A549 (cell line): ENCODE measurements around the gene MINAR2. TPM values are rescaled to one million over a fixed set of nuclear protein-coding genes. Genes with fewer than 3 reads are reported as not detected.

Source experiments
- ATAC-seq, 2 experiments: fragments of 200-7000 bp in 1 of 2; fragments of >200 bp in 1 of 2; cut with Nextera tagmentation in 1 of 2; cut with Tn5 transposase in 1 of 2; 3 replicates each; pipeline versions ENCODE4 v1.8.0 to v1.9.1; 2018 to 2020; ENCODE audit warnings: mild to moderate bottlenecking in 1 of 2, moderate library complexity in 1 of 2
- CTCF ChIA-PET: fragments of 300-600 bp; sonication (Branson Sonifier 250); formaldehyde crosslinking; extraction: SDS; loops from one replicate; lab custom pipeline; 2021; ENCODE audit warnings: antibody characterized with exemption, inconsistent platforms; lab: Yijun Ruan, JAX
- POLR2A ChIA-PET: fragments of 350-600 bp; formaldehyde crosslinking; extraction: SDS; loops from one replicate; lab custom pipeline; 2021; ENCODE audit warnings: antibody characterized with exemption, inconsistent platforms; lab: Yijun Ruan, JAX
- DNase-seq, 2 experiments: peaks; one replicate each; pipeline versions ENCODE4 v3.0.0 to v3.0.0-alpha.2; 2011 to 2016; ENCODE audit warnings: low read depth in 1 of 2, low spot score in 1 of 2
- FAIRE-seq: peaks from 2 replicates; lab custom pipeline; 2011; peaks lifted over from hg19 to GRCh38; lab: Jason Lieb, UNC
- H3K27ac ChIP-seq, 2 experiments: fragments of >200 bp; sonication (Bioruptor Twin); formaldehyde crosslinking; 3 replicates each; pipeline ENCODE4 v1.5.1; 2016 to 2017
- H3K4me1 ChIP-seq: fragments of >200 bp; sonication (Bioruptor Twin); formaldehyde crosslinking; 3 replicates; pipeline ENCODE4 v1.6.1; 2016
- H3K4me2 ChIP-seq: fragments of >200 bp; sonication (Bioruptor Twin); formaldehyde crosslinking; 3 replicates; pipeline ENCODE4 v1.6.1; 2016
- H3K4me3 ChIP-seq: fragments of >200 bp; sonication (Bioruptor Twin); formaldehyde crosslinking; 3 replicates; pipeline ENCODE4 v1.5.1; 2016
- H3K9me3 ChIP-seq: fragments of >200 bp; sonication (Bioruptor Twin); formaldehyde crosslinking; 3 replicates; pipeline ENCODE4 v1.6.1; 2016
- ATOH8 ChIP-seq: fragments of 250-450 bp; sonication (Bioruptor Pico); IDR thresholded peaks from 2 replicates; pipeline ENCODE4 v1.5.0; 2020; ENCODE audit warnings: low read depth, mild to moderate bottlenecking, moderate library complexity
- CBX8 ChIP-seq: fragments of 200-600 bp; sonication (generic); IDR thresholded peaks from 2 replicates; pipeline ENCODE4 v1.6.1; 2016
- CEBPB ChIP-seq, 2 experiments: fragments of >200 bp in 1 of 2; sonication (Bioruptor Twin) in 1 of 2; formaldehyde crosslinking in 1 of 2; IDR thresholded peaks; 2 replicates each; pipeline ENCODE4 v1.6.1; 2012 to 2016
- CHD4 ChIP-seq: fragments of 200-600 bp; sonication (generic); IDR thresholded peaks from 2 replicates; pipeline ENCODE4 v1.6.1; 2016; ENCODE audit warnings: antibody characterized with exemption, mild to moderate bottlenecking, borderline replicate concordance
- EHF ChIP-seq: fragments of 250-450 bp; sonication (Bioruptor Pico); IDR thresholded peaks from 2 replicates; pipeline ENCODE4 v1.5.0; 2020; ENCODE audit warnings: mild to moderate bottlenecking
- EHMT2 ChIP-seq: fragments of 200-600 bp; sonication (generic); IDR thresholded peaks from 2 replicates; pipeline ENCODE4 v1.6.1; 2016; ENCODE audit warnings: antibody characterized with exemption, low read depth, mild to moderate bottlenecking, moderate library complexity
- FOSL2 ChIP-seq, 2 experiments: fragments of 450-650 bp in 1 of 2; fragments of >200 bp in 1 of 2; sonication (Bioruptor Twin) in 1 of 2; formaldehyde crosslinking; IDR thresholded peaks; 2 replicates each; pipeline versions ENCODE4 v1.5.0 to v1.6.1; 2016 to 2020; ENCODE audit warnings: mild to moderate bottlenecking in 1 of 2, moderate library complexity in 1 of 2
- FOXS1 ChIP-seq: fragments of 250-450 bp; sonication (Bioruptor Pico); IDR thresholded peaks from 2 replicates; pipeline ENCODE4 v1.5.0; 2020; ENCODE audit warnings: mild to moderate bottlenecking, moderate library complexity
- HDAC2 ChIP-seq: fragments of 200-600 bp; sonication (generic); IDR thresholded peaks from 2 replicates; pipeline ENCODE4 v1.6.1; 2016
- HEYL ChIP-seq: fragments of 250-450 bp; sonication (Bioruptor Pico); IDR thresholded peaks from 2 replicates; pipeline ENCODE4 v1.8.0; 2021; ENCODE audit warnings: mild to moderate bottlenecking, moderate library complexity
- HOXB13 ChIP-seq: fragments of 250-450 bp; sonication (Bioruptor Pico); IDR thresholded peaks from 2 replicates; pipeline ENCODE4 v1.5.0; 2020; ENCODE audit warnings: low read depth, mild to moderate bottlenecking, moderate library complexity
- HOXB5 ChIP-seq: fragments of 250-450 bp; sonication (Bioruptor Pico); IDR thresholded peaks from 2 replicates; pipeline ENCODE4 v1.5.0; 2020; ENCODE audit warnings: mild to moderate bottlenecking, moderate library complexity
- MAFK ChIP-seq: fragments of 450-650 bp; IDR thresholded peaks from 2 replicates; pipeline ENCODE4 v1.6.1; 2014; ENCODE audit not compliant: partially characterized antibody
- MAX ChIP-seq: IDR thresholded peaks from 2 replicates; pipeline ENCODE4 v1.6.1; 2012
- MYC ChIP-seq: IDR thresholded peaks from 2 replicates; pipeline ENCODE4 v1.6.1; 2012; ENCODE audit warnings: mild to moderate bottlenecking, inconsistent platforms, low read length, improper control_type of control experiment, borderline replicate concordance
- NR3C1 ChIP-seq: fragments of >200 bp; sonication (Bioruptor Twin); formaldehyde crosslinking; IDR thresholded peaks from 3 replicates; pipeline ENCODE4 v1.6.1; 2017
- PBX3 ChIP-seq: IDR thresholded peaks from 2 replicates; pipeline ENCODE4 v1.6.1; 2012
- POLR2AphosphoS2 ChIP-seq: conservative IDR thresholded peaks from 2 replicates; pipeline ENCODE4 v1.6.1; 2012; ENCODE audit warnings: low read length, improper control_type of control experiment, inconsistent platforms
- REST ChIP-seq: fragments of 200-600 bp; sonication (generic); IDR thresholded peaks from 2 replicates; pipeline ENCODE4 v1.6.1; 2016; ENCODE audit warnings: antibody characterized with exemption, mild to moderate bottlenecking, moderate library complexity
- ZFP36 ChIP-seq: fragments of 450-650 bp; IDR thresholded peaks from 2 replicates; pipeline ENCODE4 v1.6.1; 2014; ENCODE audit warnings: borderline replicate concordance; ENCODE audit not compliant: partially characterized antibody
- ZNF302 ChIP-seq: fragments of 250-450 bp; sonication (Bioruptor Pico); IDR thresholded peaks from 2 replicates; pipeline ENCODE4 v1.9.0; 2021; ENCODE audit warnings: inconsistent platforms, mild to moderate bottlenecking, moderate library complexity
- ZSCAN20 ChIP-seq: fragments of 250-450 bp; sonication (Bioruptor Pico); IDR thresholded peaks from 2 replicates; pipeline ENCODE4 v1.8.0; 2022; ENCODE audit warnings: mild to moderate bottlenecking, moderate library complexity
- WGBS: methylation state at CpG from one replicate; pipeline ENCODE4 v1.1.6; 2017; ENCODE audit errors: missing lambda C conversion rate; 5-methylcytosine and 5-hydroxymethylcytosine counted together
- polyA plus RNA-seq, 4 experiments: library from polyadenylated mRNA; depleted of rRNA in 3 of 4; stranded (reverse); fragments of >200 nt; fragmentation: RNase III in 1 of 4; extraction: RNeasy Plus Mini Kit Qiagen cat#74134 plus additional on column Dnase treatment in 1 of 4; gene quantifications; 2 replicates in 3 of 4; 3 replicates in 1 of 4; pipeline ENCODE4 v1.2.3, GENCODE V29; 2011 to 2017

MINAR2 gene
- polyA plus RNA-seq, 2 of the 4 experiments (the other 2 are of a cell fraction): not detected

- TF ChIP-seq EHMT2 (no peak), HEYL (CRISPR knock-in tag) (no peak), ZNF302 (CRISPR knock-in tag) (no peak), PBX3 (no peak), EHF (CRISPR knock-in tag) (no peak), NR3C1 (no peak), ZSCAN20 (CRISPR knock-in tag) (no peak), CHD4 (no peak), MAFK (no peak)
These were observed 56.8 kb downstream of the MINAR2 start (continued) for GRCh38 chr5:129804705-129805104.

GRCh38 chr5:129807162-129807814, 59.4 kb downstream of the MINAR2 start:
- no peaks in the 10 kb centered on the region for H3K4me1 ChIP-seq
- H3K4me3 ChIP-seq: no peak overlapping the region
- DNase-seq: no peak
- H3K27ac ChIP-seq: no peak overlapping the region
- FAIRE-seq: no peak
- POLR2A ChIA-PET: no interaction called here
- no peak for ATAC-seq
- 3% methylated on average over 3 of the region's 3 CpGs for WGBS
- CTCF ChIA-PET: interaction anchor here (1.6 kb wide), 1 partner anchor 38 kb away, joined by 3 read pairs; no protein-coding TSS in a partner anchor
- TF ChIP-seq HOXB13 (CRISPR knock-in tag): no peak
- TF ChIP-seq MAX: no peak
- no peak for TF ChIP-seq ATOH8
- no peak for TF ChIP-seq CBX8
- no peak for TF ChIP-seq POLR2AphosphoS2
- no peak for TF ChIP-seq REST
- TF ChIP-seq FOXS1 (CRISPR knock-in tag): no peak
- no peak for TF ChIP-seq ZNF302 (CRISPR knock-in tag)
- TF ChIP-seq FOSL2 (IDR thresholded peaks at IDR 0.05): no peak
- no peak for TF ChIP-seq FOSL2 (CRISPR knock-in tag; IDR thresholded peaks at IDR 0.05)
- TF ChIP-seq CEBPB (IDR thresholded peaks at IDR 0.05): no peak
- TF ChIP-seq ZFP36: no peak
- no peak for TF ChIP-seq MYC
- no peak for TF ChIP-seq HOXB5 (CRISPR knock-in tag)
- no peak for TF ChIP-seq HDAC2
- no peak for TF ChIP-seq HEYL (CRISPR knock-in tag)
- H3K4me2 ChIP-seq: no peak overlapping the region
- no peaks in the 10 kb centered on the region for H3K9me3 ChIP-seq

Other genes with a start within 250 kb of the MINAR2 start
- gene CHSY3, start 156.4 kb downstream of the MINAR2 start, polyA plus RNA-seq (2011; rRNA removed): 0.12 and 0.37 TPM in 2 replicates
- 0.04 to 0.06 TPM (median 0.04 TPM) in 3 replicates for gene CHSY3, start 156.4 kb downstream of the MINAR2 start, polyA plus RNA-seq (2017; fragmentation: RNase III; extraction: RNeasy Plus Mini Kit Qiagen cat#74134 plus additional on column Dnase treatment)